Activated CD4-positive, alpha-beta memory T cell treated with anti-CD3 and anti-CD28 coated beads for 36 hours (primary cell): Measurements from ENCODE around the gene ZNF302. TPM values are rescaled to one million over a fixed set of nuclear protein-coding genes. Genes with fewer than 3 reads are reported as not detected.

Experiments used
- CTCF ChIA-PET: fragments of 350-600 bp; sonication (Branson Sonifier 250); formaldehyde crosslinking; loops from one replicate; lab custom pipeline; 2021; ENCODE audit warnings: antibody characterized with exemption, inconsistent platforms; lab: Charles Lee
- POLR2A ChIA-PET: fragments of 350-600 bp; sonication (Branson Sonifier 250); formaldehyde crosslinking; loops from one replicate; lab custom pipeline; 2021; ENCODE audit warnings: antibody characterized with exemption; lab: Charles Lee
- DNase-seq: peaks from one replicate; pipeline ENCODE4 v3.0.0-alpha.2; 2020
- H3K27ac Mint-ChIP-seq: one replicate; pipeline ENCODE4 v1.8.0; 2021; ENCODE audit warnings: mixed read lengths
- H3K27me3 Mint-ChIP-seq: one replicate; pipeline ENCODE4 v1.8.0; 2021; ENCODE audit warnings: mixed read lengths
- H3K36me3 Mint-ChIP-seq: one replicate; pipeline ENCODE4 v1.8.0; 2021; ENCODE audit warnings: mixed read lengths
- H3K4me1 Mint-ChIP-seq: one replicate; pipeline ENCODE4 v1.8.0; 2021; ENCODE audit warnings: low read depth, mixed read lengths
- H3K4me3 Mint-ChIP-seq: one replicate; pipeline ENCODE4 v1.8.0; 2021; ENCODE audit warnings: mild to moderate bottlenecking, mixed read lengths
- H3K9me3 Mint-ChIP-seq: one replicate; pipeline ENCODE4 v1.8.0; 2021; ENCODE audit warnings: mixed read lengths
- intact Hi-C: fragments of 100-400 bp; cut with micrococcal nuclease; formaldehyde crosslinking; loops from one replicate; pipeline ENCODE4 v1.15.1; 2023
- total RNA-seq, 2 experiments: library from RNA; stranded (reverse); gene quantifications; one replicate each; pipeline ENCODE4 v1.2.3, GENCODE V29; 2021

The ZNF302 gene
- total RNA-seq, 2 experiments from 2014 or later = 16.5 to 16.6 TPM

DNA sequence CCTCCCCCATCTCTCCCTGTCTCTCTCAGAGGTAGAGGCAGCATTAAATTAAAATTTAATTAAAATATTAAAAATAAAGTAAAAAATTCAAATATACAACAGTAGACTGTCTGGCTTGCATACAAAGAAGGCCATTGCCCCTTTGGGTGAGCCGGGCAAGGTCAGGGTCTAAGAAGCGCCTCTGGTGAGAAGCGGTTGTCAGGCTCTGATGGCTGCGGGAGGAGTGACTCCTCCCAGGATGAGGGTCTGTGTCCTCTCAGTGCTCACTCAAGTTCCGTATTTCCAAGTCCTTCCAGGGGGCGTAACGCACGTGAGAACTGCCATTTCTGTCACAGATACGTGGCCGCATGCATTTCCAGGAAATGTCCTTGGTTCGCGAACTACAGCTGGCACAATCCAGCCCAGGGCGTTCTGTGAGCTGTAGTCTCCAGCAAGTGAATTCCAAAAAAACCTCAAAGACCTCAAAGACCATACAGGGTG, 55.8 kb downstream of the ZNF302 start:
- DNase-seq = no peak
- H3K4me1 Mint-ChIP-seq = peaks cover 19% of the 10 kb centered on the region
- H3K4me3 Mint-ChIP-seq = peak overlapping the region; percentile 86
- ChIA-PET POLR2A (interaction anchor here (1.0 to 2.6 kb wide), 3 partner anchors 39 to 126 kb away, joined by 3 to 13 read pairs (median 4); partner anchors contain the start of genes SCGB2B2, ZNF302 and ZNF599), CTCF (interaction anchor here (1.2 kb wide), 1 partner anchor 19 kb away, joined by 3 read pairs; no protein-coding TSS in a partner anchor)
- intact Hi-C loops = loop anchor here (1.0 to 5.0 kb wide), 3 partner anchors 40 to 269 kb away; partner anchors contain the start of genes GRAMD1A, SCGB2B2, ZNF302 and ZNF599
- H3K27ac Mint-ChIP-seq = peak overlapping the region; percentile 97
- peaks cover 5% of the 10 kb centered on the region for H3K27me3 Mint-ChIP-seq
- H3K9me3 Mint-ChIP-seq = peaks cover 5% of the 10 kb centered on the region
- peaks cover 21% of the 10 kb centered on the region for H3K36me3 Mint-ChIP-seq

DNA sequence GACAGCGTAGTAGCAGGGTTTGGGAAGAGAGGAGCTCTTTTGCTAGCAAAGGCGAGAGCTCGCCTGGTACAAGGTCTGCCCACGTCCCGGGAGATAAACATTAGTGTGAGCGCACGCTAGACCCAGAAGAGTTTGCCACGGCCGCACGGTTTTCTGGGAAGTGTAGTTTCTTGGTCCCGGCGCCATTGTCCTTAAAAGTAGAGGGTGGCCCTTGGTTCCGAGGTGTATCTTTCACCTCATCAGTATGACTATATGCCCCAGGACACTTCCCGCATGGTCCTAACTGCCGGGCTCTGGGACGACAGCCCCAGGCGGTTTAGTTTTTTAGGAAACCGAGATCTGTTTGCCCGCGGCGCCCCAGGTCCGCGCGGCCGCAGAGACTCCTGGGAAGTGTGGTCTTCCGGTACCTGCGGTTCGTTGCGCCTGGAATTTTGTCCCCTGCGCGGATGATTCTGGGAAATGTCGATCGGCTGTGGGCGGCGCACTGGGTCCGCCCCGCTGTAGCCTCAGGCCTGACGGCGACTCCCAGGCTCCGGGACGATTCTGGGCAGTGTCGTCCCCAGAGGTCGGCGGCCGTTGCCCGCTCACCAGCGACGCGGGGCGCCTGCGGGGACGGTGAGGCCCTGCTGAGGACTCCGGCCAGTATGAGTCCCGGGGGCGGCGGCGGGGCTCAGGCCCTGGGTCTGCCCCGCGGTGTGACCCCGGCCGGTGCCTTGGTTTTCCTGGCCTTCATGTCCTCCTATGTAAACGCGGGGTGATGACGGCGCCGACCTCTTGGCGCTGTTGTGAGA, 56.5 kb downstream of the ZNF302 start, which contains the start of gene ZNF181:
Gene ZNF181 (plus strand): TSS at position 498 of the 791 bp plus-strand sequence. CDS start 795 bp downstream, outside the sequence.
- H3K27ac Mint-ChIP-seq = peak within 1 kb of the TSS; percentile 97
- H3K4me1 Mint-ChIP-seq = peaks cover 19% of the 10 kb centered on the region
- peaks cover 2% of the 10 kb centered on the region for H3K27me3 Mint-ChIP-seq
- peak within 1 kb of the TSS; percentile 86 for H3K4me3 Mint-ChIP-seq
- DNase-seq = peak; percentile 89
- intact Hi-C loops = loop anchor here (1.0 to 5.0 kb wide), 3 partner anchors 39 to 268 kb away; partner anchors contain the start of genes GRAMD1A, SCGB2B2, ZNF302 and ZNF599
- H3K36me3 Mint-ChIP-seq = peaks cover 26% of the 10 kb centered on the region
- POLR2A ChIA-PET = interaction anchor here (1.0 to 2.6 kb wide), 3 partner anchors 38 to 126 kb away, joined by 3 to 13 read pairs (median 4); partner anchors contain the start of genes SCGB2B2, ZNF302 and ZNF599
- CTCF ChIA-PET = interaction anchor here (1.2 kb wide), 1 partner anchor 20 kb away, joined by 3 read pairs; no protein-coding TSS in a partner anchor
- peaks cover 9% of the 10 kb centered on the region for H3K9me3 Mint-ChIP-seq

DNA sequence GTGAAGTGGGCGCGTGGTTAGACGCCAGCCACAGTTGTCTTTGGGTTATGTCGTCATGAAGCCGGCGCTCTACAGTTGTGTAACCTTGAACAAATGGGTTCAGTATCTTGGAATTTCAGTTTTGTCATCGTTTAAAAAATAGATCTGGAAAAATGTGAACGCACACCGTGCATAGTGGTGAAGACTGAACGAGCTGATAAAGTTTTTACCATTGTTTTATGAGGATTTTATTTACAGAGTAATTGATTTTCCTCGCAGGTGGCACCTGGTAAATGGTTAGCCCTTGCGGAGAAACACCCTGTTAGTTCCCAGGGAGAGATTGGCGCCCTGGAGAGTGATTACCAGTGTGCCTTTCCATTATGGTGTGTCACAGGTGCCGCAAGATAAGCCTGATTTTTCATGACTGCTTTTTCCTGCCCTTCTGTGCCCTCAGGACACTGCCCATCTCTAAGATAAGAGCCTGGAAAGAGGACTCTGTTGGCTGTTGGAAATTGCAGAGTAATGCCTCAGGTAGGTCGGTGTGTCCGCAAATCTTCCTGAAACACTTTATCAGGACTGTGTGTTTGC, 57.1 kb downstream of the ZNF302 start:
- H3K4me3 Mint-ChIP-seq = peak overlapping the region; percentile 86
- peaks cover 14% of the 10 kb centered on the region for H3K9me3 Mint-ChIP-seq
- DNase-seq = no peak
- peaks cover 1% of the 10 kb centered on the region for H3K27me3 Mint-ChIP-seq
- ChIA-PET CTCF (no interaction called here), POLR2A (interaction anchor here (2.6 kb wide), 1 partner anchor 58 kb away, joined by 13 read pairs; the partner anchor contains the start of genes SCGB2B2 and ZNF302)
- intact Hi-C loops = loop anchor here (5.0 kb wide), 1 partner anchor 268 kb away; the partner anchor contains the start of gene GRAMD1A
- peaks cover 19% of the 10 kb centered on the region for H3K4me1 Mint-ChIP-seq
- H3K36me3 Mint-ChIP-seq = peaks cover 32% of the 10 kb centered on the region
- H3K27ac Mint-ChIP-seq = peak overlapping the region; percentile 97

Other genes starting within 250 kb of the ZNF302 start
- 100 to 1,000 TPM; 150 to 156 TPM for gene UBA2, start 249.3 kb upstream of the ZNF302 start, total RNA-seq
- gene WTIP, start 195.9 kb upstream of the ZNF302 start, total RNA-seq = under 1 TPM; 0.52 to 0.65 TPM
- gene SCGB2B2, start 519 bp upstream of the ZNF302 start, total RNA-seq = under 1 TPM; 0.38 to 0.46 TPM
- 1 to 10 TPM; 4.2 to 4.6 TPM for gene ZNF181, start 56.6 kb downstream of the ZNF302 start, total RNA-seq
- 1 to 10 TPM; 3.2 to 3.7 TPM for gene ZNF599, start 95.5 kb downstream of the ZNF302 start, total RNA-seq
- 1 to 10 TPM; 3.7 to 4.2 TPM for gene ZNF30, start 249.2 kb downstream of the ZNF302 start, total RNA-seq